Hematopoietic multipotent progenitor cell treated with erythropoietin and hydrocortisone succinate and interleukin-3 and kit ligand, for 4 days (in vitro differentiated cells): ENCODE data around the gene TJP3.

Experiments
- DNase-seq: peaks from one replicate; pipeline ENCODE4 v3.0.0-alpha.2; 2015

The TJP3 gene

DNA sequence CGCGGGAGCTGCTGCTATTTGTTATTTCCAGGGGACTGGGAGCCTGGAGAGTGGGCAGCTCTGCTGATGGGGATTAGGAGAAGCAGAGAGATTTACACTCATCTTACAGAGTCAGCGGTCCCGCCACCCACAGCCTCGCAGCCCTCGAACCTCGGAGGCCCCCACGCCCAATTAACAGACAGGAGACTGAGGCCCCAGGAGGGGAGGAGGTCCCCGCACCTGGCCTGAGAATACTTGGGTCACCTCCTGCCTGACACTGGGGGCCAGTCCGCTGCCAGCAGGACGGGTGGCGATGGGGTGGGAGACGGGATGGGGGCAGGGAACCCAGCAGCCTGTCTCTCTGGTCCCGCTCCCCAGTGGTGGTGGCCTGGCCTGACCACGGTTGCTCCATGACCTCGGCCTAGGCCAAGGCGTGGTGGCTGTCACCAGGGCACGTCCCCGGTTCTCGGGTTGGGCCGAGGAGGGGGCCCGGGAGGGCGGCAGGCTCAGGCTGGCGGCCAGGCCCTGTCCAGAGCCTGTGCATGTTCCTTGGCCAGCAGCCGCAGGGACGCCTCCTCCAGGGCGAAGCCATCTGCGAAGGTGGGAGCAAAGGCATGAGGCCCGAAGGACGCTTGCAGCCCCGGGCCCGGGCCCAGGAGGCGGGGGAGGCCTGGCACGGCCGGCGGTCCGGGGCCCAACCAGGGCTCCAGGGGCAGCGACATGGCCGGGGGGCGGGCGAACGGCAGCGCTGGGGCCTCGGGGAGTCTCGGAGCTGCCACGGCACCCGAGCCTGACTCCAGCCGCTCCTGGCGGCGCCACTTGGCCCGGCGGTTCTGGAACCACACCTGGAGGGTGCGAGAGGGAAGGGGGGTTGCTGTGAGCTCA lies 62.2 kb downstream of the TJP3 start:
- no peak for DNase-seq

DNA sequence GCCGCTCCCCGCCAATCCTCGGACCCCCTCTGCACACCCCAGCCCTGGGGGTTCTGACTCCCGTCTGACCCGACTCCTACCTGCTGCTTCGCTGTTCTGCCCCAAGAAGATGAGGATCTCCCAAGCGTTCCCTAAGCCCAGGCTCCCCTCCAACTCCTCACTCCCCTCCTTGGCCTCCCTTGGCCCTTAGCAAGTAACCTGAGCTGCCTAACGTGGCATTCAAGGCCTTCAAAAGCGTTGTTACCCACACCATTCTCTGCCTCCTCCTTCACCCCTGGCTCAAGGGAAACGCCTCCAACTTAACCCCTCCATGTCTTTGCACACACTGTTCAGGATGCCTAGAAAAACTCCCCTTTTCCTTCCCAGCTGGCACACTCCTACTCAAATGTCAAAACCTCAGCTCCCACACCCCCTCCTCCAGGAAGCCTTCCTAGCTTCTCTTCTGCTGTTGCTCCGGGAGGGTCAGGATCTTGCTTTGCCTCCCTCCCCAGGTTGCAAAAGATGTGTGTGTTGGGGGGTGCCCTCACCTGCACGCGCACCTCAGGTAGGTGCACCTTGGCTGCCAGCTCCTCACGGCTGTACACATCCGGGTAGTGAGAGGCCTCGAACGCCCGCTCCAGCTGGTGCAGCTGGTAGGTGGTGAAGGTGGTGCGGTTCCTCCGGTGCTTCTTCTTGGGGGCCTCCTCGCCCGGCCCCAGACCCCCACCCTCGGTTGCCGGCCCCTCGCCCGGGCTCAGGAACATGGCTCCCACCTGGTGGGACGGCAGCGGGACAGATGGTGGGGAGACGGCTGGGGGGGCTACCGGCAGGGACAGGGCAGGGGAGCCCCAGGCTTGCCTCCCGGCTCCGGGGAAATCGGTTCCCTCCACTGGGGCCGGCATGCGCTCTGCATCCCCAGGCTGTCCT lies 63.1 kb downstream of the TJP3 start:
- DNase-seq = no peak

DNA sequence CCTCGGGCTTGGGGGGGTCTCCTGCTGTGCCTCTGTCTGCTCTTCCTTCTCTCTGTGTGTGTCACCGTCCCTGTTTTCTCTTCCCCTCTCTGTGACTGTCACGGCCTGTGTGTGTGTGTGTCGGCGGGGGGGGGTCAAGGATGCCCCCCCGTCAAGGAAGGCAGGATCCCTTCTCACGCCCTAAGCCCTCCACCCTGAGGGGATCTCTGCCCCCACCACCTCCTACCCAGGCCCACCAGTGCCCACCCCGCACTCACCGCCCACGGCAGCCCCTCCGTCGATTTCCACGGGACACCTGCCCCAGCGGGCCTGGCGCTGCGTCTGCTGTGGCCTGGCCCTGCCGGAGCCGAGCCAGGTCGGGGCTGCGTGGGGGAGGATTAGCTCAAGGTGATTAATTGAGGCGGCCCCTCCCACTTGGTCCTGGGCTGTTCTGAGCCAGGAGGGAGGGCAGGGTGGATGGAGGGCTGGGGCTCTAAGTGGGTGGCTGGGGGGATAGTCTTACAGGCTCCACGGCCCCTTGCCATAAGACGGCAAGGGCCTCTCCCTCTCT lies 63.8 kb downstream of the TJP3 start, which contains the start of gene RAX2:
Gene RAX2, minus strand, starts transcription at position 323 of the 550 bp plus-strand sequence. CDS start 486 bp downstream, outside the sequence.
- DNase-seq = no peak

DNA sequence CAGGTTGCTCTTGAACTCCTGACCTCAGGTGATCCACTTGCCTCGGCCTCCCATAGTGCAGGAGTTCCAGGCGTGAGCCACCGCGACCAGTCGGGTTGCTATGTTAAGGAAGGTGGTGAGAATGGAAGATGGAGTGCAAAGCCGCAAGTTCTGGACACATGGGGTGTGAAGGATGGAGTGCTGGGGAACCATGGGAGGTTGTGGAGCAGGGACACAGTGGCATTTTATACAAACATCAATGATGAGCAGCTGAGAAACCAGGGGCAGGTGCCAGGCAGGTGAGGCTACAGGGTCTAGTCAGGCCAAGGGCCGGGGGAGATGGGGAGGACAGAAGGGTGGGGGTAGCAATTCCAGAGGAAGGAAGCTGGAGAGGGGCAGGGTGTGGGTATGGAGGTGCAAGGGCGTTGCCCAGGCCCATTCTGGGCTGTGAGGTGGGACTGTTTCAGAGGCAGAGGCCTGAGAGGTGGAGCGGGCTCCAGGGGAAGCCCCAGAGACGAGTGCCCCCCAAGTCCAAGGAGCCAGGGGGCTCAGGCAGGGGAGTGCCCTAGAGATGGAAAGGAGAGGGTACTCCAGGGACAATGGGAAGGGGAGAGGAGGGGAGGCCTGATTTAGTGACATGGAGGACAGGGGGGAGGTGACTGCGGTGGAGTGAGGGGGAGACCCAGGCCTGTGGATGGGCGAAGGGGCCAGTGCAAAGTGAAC lies 65.8 kb downstream of the TJP3 start:
- DNase-seq = no peak

DNA sequence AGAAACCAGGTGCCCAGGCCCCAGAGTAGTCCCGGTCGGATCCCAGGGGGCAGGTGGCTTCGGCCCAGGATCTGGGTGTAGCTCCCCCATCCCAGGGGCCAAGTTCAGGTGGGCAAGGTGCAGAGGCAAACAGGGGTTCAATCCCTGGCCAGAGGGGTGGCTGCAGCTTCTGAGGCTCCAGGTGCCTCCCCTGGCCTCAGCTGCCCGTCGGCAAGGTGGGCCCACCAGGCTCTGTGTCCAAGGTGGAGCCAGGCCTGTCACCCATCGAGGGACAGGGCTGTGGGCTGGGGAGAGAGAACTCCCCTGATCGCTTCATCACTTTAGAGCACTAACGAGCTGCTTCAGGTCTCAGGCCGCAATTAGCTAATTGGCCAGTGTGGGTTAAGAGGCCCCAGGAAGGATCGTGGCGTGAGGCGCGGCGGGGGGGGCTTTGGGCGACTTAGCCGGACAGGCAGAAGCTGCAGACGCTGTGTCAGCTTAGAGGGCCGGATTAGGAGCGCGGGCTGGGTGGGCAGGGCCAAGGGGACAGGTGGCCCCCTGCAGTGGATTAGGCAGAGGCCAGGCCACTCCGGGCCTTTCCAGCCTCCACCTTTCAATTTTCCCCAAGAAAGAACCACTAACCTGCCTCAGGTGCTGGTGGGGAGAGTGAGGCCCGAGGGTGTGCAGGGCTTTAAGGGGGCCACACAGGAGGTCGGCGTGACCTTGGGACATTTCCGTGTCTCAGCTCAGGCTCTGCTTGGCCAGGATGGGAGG lies 66.6 kb downstream of the TJP3 start:
- no peak for DNase-seq

DNA sequence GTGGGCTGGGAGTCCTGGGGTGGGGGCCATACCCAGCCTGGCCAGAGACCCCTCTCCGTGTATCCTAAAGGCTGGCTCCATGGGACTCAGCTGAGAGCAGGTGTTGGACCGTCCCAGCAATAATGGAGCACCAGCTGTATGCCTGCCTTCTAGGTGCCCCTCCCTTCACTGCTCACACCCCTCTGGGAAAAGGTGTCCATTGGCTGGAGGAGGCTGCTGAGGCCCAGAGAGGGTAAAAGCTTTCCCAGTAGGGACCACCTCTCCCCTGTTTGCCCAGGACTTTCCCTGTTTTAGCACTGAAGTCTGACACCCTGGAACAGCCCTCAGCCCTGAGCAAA lies 67.2 kb downstream of the TJP3 start:
- DNase-seq = no peak

DNA sequence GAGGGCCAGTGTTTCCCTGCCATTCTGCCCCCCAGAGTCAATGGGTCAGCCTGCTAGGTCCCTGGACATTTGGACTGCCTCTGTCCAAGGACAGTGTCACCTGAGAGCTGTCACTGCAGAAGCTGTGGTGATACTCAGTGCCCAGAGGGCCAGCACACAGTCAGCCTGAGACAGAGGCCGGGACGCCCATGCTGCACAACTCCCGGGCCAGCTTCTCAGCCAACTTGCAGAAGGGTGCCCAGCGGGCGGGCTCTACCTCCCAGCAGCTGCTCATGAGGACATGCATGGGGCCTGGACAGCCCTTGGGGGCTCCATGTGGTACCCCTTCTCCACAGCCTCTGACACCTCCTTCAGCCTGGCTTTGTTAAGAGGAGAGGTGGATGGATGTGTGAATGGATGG lies 67.6 kb downstream of the TJP3 start:
- no peak for DNase-seq

DNA sequence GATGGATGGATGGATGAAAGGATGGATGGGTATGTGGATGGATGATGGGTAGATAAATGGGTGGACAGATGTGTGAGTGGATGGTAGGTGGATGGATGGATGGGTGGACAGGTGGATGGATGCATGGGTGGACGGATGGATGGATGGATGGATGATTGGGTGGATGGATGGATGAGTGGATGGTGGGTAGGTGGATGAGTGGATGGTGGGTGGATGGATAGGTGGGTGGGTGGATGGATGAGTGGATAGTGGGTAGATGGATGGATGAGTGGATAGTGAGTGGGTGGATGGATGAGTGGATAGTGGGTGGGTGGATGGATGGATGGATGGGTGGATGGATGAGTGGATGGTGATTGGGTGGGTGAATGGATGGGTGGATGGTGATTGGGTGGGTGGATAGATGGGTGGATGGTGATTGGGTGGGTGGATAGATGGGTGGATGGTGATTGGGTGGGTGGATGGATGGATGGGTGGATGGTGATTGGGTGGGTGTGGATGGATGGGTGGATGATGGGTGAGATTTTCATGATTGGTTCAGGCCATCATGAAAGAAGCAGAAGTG lies 68.4 kb downstream of the TJP3 start:
- no peak for DNase-seq

DNA sequence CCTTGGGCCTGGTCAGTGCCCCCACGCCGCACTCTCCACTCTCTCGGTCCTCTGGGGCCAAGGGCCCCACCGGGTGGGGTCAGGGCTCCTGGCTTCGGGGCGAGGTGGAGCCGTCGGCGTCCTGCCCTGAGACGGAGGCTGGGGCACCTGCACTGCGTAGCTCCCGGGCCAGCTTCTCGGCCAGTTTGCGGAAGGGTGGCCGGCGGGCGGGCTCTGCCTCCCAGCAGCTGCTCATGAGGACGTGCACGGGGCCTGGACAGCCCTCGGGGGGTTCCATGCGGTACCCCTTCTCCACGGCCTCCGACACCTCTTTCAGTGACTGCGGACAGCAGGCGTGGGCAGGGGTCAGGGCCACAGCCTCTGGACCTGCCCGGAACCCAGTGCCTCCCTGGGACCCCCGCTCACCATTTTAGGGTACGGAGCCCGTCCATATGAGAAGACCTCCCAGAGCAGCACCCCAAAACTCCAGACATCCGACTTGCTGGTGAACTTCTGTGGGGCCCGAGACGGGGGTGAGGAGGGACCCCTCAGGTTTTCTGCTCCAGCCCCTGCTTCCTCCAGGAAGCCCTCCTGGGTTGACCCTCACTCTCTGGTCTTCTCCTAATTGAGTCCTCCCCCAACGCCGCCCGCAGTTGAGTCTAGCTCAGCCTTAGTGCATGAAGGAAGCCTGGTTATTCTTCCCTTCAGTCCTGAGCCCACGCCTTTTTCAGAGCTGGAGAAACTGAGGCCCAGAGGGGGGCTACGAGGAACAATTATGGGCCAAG lies 70.1 kb downstream of the TJP3 start:
- no peak for DNase-seq

DNA sequence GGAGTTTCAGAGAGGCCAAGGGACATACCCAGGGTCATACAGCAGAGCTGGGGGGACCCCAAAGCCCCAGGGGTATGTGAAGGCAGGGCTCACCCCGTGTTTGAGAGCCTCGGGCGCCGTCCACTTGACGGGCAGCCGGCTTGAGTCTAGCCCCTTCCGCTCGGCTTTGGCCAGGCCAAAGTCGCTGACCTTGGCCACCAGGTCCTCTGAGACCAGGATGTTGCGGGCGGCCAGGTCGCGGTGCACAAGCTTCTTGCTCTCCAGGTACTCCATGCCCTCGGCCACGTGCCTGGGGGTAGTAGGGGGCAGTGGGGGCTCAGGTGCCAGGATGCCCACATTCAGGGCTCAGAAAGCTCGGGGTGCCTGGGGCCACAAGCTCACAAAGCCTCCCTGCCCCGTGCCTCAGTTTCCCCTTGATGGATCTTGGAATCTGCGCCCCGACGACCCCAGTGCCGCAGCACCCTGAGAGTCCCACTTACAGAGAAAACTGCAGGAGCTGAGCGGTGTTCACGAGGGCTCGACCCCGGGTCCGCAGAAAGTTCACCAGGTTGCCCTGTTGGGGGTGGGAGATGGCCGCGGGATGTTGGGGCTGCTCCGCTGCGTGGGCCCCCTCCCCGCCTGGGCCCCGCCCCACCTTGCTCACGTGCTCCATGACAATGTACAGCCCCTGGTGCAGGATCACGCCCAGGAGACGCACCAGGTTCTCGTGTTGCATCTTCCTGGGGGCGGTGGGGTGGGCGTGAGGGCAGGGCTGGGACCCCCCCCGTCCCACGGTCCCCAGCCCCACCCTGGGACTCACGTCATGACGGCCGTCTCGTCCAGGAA lies 70.9 kb downstream of the TJP3 start:
- no peak for DNase-seq

DNA sequence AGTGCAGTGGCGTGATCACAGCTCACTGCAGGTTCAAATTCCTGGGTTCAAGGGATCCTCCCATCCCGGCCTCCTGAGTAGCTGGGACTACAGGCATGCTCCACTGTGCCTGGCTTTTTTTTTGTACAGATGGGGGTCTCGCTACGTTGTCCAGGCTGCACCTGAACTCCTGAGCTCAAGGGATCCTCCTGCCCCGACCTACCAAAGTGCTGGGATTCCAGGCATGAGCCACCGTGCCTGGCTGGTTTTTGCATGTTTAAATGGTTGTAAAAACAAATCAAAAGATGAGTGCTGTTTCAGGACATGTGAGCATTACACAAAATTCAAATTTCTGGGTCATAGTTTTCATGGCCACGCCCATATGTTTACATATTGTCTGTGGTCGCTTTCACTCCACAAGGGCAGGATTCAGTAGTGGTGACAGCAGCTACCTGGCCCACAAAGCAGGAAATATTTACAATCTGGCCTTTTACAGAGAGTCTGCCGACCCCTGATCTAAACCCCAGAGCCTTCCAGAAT lies 72.7 kb downstream of the TJP3 start:
- DNase-seq = peak; percentile 43

DNA sequence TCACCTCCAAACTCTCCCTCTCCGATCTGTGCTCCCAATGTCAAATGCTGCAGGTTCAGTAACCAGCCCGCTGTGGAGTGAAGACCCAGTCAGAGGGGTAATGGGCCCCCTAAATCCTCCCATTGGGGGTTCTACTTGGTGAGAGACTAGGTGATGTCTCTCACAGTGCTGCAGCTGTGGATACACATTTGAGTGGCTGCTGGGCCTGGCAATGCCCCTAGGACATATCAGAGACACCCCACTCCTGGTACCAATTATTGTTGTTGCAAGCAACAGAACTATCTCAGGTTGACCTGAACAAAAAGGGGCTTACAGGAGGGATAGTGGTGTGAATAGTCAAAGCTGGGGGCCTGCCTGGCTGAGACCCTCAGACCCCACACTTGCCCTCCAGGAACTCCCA lies 73.4 kb downstream of the TJP3 start:
- no peak for DNase-seq

DNA sequence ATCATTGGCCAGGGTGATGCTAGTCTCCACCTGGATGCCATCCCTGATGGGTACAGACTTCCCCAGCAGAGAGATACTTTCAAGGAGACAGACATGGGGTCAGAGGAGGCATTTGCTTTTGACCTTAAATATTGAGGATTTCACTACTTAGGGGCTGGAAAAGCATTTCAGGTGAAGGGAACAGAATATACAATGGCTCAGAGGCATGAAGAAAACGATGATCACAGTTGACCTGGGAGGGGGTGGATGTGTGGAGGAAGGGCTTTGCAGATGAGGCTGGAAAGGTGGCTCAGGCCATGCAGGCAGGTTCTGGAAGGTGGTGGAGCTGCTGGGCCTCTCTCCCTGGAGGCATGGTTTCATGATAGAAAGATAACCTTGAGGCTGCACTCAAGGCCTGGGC lies 74.1 kb downstream of the TJP3 start:
- DNase-seq = no peak

DNA sequence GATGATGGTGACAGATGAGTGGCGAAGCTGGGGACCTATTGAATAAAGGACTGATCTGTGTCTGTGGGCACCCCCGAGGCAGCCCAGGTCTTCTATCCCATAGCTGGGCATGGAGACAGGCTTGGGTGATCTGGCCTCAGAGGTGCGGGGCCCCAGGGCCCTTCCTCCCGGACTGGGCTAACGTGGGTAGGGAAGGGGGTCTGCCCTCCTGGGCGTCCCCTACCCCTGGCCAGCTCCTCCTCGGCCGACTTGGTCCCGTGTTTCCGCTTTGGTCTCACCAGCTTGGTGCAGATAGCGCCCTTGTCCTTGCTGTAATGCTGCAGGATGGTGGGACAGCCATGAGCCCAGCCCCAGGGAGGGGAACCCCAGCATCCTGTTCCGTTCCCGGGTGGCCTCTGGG lies 74.7 kb downstream of the TJP3 start:
- no peak for DNase-seq

DNA sequence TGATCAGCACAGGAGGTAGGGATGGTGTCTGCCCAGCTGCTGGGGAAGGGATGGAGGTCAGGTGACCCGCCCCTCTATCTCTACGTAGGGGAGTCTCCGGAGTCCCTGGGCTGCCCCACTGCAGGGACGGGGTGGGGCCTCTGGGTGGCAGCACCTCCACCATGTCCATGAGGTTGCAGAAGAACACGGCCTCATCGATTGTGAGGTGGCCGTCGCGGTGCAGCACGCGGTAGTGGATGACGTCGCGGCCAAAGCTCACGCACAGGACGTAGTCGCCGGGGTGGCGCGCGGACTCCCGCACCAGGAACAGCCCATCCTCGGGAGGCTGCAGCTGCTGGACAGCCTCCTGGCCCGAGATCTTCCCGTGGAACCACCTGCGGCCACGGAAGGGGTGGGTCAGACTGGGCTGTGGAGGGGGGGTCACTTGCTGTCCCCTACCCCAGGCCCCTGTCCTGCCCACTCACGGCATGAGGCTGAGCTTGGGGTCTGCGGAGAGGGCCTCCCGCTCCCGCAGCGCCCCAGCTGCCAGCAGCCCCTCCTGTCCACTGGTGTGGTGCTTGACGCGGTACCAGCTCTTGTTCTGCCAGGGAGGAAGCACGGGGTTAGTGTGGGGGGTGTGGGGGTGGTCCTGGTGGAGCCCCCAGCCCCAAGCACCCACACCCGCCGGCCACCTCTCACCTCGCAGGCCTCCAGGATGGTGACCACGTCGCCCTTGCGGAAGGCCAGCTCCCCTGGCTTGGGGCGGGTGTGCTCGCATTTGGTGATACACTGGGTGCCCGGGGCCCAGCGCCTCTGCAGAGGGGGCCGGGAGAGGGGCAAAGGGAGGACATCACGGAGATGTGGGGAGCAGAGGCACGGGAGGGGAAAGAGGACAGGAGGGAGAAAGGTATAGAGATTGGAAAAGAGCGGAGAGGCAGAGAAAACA lies 75.7 kb downstream of the TJP3 start:
- DNase-seq = peak; percentile 68

DNA sequence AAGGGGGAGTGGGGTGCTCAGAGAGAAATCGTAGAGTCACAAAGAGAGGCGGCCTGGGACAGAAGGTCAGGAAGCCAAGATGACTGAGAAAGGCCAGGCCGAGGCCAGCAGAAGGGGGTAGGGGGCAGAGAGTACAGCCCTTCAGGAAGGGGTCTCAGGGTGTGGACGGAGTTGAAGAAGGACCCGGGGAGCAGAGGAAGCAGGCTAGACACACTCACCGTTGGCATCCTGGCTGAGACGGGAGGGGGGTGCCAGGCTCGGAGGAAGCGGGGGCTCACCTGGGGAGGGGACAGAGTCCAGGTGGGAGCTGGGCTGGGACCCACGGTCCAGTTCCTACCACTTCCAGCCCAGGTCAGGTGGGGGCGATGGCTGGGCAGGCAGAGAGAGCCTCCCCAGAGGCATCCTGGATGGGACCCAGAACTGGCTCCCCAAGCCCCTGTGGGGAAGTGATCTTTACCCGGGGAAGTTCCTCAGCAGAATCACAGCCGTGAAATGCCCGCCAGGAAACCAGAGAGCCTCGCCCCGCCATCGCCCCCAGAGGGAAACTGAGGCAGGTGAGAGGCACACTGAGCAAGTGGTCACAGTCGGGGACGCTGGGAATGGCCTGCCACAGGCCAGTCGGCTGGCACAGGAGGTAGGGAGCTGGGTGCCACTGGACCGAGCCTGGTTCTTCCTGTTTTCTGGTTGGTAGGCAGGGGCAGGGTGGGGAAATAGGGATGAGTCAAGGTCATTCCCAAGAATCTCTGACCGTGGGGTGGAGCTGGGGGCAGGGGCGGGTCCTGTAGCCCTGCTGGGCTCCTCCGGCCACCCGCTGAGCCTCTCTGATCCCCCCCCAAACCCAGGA lies 76.6 kb downstream of the TJP3 start:
- DNase-seq = no peak

DNA sequence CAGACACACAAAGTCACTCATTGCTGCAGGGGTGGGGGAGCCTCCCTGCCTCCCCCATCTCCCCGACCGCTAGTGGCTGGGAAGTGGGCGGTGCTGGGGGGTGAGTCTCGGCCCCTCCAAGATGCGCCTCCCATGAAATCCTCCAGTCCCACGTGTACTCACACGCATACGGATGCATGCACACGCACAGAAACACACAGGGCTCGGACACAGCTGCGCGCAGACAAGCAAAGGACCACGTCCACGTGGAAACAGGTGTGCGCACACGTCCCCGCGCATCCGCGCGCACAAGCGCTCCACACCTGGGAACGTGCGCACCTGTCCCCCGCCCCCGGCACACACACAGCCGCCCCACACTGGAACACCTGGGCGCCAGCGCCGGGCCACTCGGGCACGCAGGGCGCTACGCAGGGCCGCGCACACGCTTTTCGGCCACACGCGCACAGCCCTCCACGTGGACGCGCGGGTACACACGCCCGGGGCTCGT lies 77.3 kb downstream of the TJP3 start:
- peak; percentile 66 for DNase-seq
